Activated naive CD8-positive, alpha-beta T cell treated with anti-CD3 and anti-CD28 coated beads for 36 hours (primary cell): ENCODE results near the gene IRX3. TPM values are rescaled to one million over a fixed set of nuclear protein-coding genes. Genes with fewer than 3 reads are reported as not detected.

Experiments used
- DNase-seq: peaks from one replicate; pipeline ENCODE4 v3.0.0; 2021
- H3K27ac Mint-ChIP-seq: one replicate; pipeline ENCODE4 v1.8.0; 2022; ENCODE audit warnings: mild to moderate bottlenecking, moderate library complexity, mixed read lengths
- H3K27me3 Mint-ChIP-seq: one replicate; pipeline ENCODE4 v1.8.0; 2022; ENCODE audit warnings: mild to moderate bottlenecking, mixed read lengths
- H3K36me3 Mint-ChIP-seq: one replicate; pipeline ENCODE4 v1.8.0; 2021; ENCODE audit warnings: mild to moderate bottlenecking, mixed read lengths
- H3K4me1 Mint-ChIP-seq: one replicate; pipeline ENCODE4 v1.8.0; 2021; ENCODE audit warnings: mixed read lengths
- H3K4me3 Mint-ChIP-seq: one replicate; pipeline ENCODE4 v1.8.0; 2022; ENCODE audit warnings: mild to moderate bottlenecking, moderate library complexity, mixed read lengths
- H3K9me3 Mint-ChIP-seq: one replicate; pipeline ENCODE4 v1.8.0; 2022; ENCODE audit warnings: mixed read lengths
- total RNA-seq, 2 experiments: library from RNA; stranded (reverse); gene quantifications; one replicate each; pipeline ENCODE4 v1.2.3, GENCODE V29; 2021

The IRX3 gene
- total RNA-seq, 2 experiments from 2014 or later, result not detected

DNA sequence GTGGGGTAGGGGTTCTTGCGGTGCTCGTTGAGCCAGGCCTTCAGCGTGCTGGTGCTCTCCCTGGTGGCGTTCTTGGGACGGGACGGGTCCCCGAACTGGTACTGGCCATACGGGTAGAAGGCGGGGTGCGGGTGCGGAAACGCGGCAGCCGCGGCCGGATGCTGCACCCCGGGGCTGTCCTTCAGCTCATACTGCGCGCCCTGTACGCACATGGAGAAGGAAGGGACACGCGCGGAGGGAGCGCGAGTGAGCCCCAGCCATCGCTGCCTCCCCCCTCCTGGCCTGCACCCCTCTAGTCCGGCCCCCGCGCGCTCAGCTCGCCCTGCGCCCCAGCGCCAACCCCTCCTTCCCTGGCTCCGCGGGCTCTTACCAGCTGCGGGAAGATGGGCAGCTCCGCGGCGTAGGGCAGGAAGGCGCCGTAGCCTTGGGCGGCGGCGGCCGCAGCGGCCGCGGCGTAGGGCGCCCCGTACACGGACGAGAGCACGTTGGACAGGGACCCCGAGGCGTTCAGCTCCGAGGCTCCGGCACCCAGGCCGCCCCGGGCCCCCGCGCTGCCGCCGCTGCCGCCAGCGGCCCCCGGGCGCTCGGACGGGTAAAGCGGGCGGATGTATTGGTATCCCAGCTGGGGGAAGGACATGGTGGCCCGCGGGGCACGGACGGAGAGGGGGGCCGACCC lies 1.0 kb downstream of the IRX3 start:
- peaks cover 26% of the 10 kb centered on the region for H3K4me1 Mint-ChIP-seq
- no peaks in the 10 kb centered on the region for H3K9me3 Mint-ChIP-seq
- no peak for DNase-seq
- H3K27ac Mint-ChIP-seq, result no peak overlapping the region
- H3K36me3 Mint-ChIP-seq, result peaks cover 1% of the 10 kb centered on the region
- H3K4me3 Mint-ChIP-seq, result no peak overlapping the region
- H3K27me3 Mint-ChIP-seq, result peaks cover 87% of the 10 kb centered on the region

GRCh38 chr16:54284931-54285413 lies 1.6 kb downstream of the IRX3 start:
- Mint-ChIP-seq H3K36me3 (peaks cover 1% of the 10 kb centered on the region), H3K4me1 (peaks cover 23% of the 10 kb centered on the region), H3K4me3 (peak overlapping the region; percentile 7), H3K27me3 (peaks cover 87% of the 10 kb centered on the region), H3K27ac (no peak overlapping the region), H3K9me3 (no peaks in the 10 kb centered on the region)
- no peak for DNase-seq

GRCh38 chr16:54284319-54284930 lies 2.2 kb downstream of the IRX3 start:
- Mint-ChIP-seq H3K4me1 (peaks cover 23% of the 10 kb centered on the region), H3K36me3 (no peaks in the 10 kb centered on the region), H3K4me3 (no peak overlapping the region), H3K27me3 (peaks cover 87% of the 10 kb centered on the region), H3K27ac (no peak overlapping the region), H3K9me3 (no peaks in the 10 kb centered on the region)
- DNase-seq, result no peak

- H3K9me3 Mint-ChIP-seq, result no peaks in the 10 kb centered on the region
- H3K27me3 Mint-ChIP-seq, result peaks cover 86% of the 10 kb centered on the region
- no peak for DNase-seq
- no peak overlapping the region for H3K27ac Mint-ChIP-seq
- H3K4me3 Mint-ChIP-seq, result no peak overlapping the region
- H3K36me3 Mint-ChIP-seq, result no peaks in the 10 kb centered on the region
- H3K4me1 Mint-ChIP-seq, result peaks cover 23% of the 10 kb centered on the region
Measured at GRCh38 chr16:54283725-54284318, 2.8 kb downstream of the IRX3 start.

DNA sequence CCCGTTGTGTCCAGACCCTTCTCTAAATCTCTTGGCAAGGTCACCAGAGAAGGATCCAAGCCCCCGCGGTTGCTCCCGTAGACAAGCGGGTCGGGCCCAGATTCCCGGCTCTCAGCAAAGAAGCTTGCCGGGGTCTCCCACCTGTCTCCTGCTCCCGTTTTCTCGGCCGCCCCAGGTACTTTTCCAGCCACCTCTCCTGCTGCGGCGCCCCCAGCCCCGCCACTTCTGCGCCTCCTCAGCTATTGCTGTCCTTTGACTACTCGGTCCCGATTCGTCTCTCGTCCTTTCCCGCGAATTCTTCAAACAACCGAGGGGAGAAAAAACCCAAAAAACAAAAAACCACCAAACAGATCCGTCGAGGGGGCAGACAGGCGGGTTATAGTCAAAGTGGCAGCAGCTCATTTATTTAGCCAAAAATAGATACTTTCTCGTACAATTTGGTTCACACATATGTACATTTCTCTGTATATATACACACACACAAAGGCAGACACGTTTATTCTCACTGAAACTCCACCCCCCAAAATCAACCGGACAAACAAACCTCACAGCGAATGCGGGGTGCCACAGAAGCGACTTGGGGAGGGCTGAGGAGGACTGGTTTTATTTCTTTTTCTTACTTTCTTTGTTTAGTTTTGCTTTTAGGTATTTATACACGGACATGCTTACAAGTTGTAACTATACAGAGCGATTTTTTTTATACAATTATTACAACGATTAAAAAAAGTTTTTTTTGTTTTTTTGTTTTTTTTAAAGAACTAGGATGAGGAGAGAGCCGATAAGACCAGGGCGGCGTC lies 3.5 kb downstream of the IRX3 start:
- Mint-ChIP-seq H3K9me3 (no peaks in the 10 kb centered on the region), H3K4me1 (peaks cover 22% of the 10 kb centered on the region), H3K4me3 (no peak overlapping the region), H3K27ac (peak overlapping the region; percentile 25), H3K36me3 (no peaks in the 10 kb centered on the region), H3K27me3 (peaks cover 79% of the 10 kb centered on the region)
- no peak for DNase-seq

DNA sequence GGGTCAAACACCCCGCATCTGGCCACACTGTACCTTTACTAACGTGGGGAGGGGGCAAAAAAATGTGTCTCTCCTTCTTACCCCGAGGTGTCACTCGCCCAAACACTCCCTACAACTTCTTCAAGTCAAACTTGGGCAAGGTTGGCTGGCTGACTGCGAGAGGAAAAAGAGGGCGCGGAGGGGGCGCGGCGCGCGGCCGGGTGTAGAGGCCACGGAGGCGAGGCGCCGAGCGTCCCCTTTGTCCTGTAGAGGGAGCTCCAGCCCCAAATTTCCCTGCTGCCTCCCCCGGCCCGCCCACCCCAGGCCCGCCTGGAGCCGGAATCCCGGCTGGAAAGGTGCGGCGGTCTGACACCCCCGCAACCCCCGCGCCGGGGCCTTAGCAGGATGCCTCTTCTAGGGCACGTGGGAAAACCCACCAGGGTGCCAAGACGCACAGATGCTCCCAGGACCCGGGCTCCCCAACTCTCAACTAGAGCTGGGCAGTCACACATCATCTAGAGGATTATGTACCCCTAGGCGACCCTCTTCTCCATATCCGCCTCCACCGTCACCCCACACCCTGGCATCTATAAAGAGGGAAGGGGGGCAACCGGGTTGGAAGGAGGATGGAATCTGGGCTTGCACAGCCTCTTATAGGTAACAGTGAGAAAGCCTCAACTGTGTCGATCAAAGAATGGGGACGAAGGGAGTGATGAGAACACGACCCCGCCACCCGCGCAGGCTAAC lies 4.2 kb downstream of the IRX3 start:
- Mint-ChIP-seq H3K9me3 (no peaks in the 10 kb centered on the region), H3K4me1 (peaks cover 22% of the 10 kb centered on the region), H3K4me3 (no peak overlapping the region), H3K36me3 (no peaks in the 10 kb centered on the region), H3K27me3 (peaks cover 72% of the 10 kb centered on the region), H3K27ac (no peak overlapping the region)
- DNase-seq, result no peak

DNA sequence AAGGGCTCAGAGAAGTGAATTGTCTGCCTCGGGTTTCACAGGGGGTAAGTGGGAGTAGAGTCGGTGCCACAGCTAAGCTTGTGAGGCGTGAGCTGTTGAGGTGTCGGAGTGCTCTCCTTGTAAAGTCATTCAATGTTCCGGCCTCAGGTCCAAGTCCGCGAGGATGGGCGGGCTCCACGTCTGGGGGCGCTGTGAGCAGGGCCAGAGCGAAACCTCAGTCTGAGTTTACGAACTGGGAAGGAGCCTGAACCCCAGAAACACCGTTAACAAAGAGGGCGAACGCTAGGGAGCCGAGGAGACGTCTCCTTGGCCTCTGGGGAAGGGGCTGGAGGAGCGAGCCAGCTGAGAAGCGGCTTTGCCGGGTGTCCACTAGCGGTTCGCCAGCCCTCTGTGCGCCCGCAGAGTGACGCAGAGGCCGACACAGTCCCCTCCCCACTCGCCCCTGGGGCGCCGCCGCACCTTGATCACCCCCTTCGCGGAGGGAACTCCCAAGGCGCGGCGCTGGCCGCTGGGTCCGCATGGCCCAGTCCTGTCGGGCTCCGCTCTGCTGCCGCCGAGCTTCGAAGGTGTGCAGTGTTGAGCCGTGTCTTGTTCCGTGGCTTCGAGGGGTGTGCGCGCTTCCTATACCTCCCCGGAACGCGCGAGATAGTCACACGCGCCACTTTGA lies 4.9 kb downstream of the IRX3 start:
- H3K4me1 Mint-ChIP-seq, result peaks cover 22% of the 10 kb centered on the region
- no peak for DNase-seq
- H3K9me3 Mint-ChIP-seq, result no peaks in the 10 kb centered on the region
- peaks cover 67% of the 10 kb centered on the region for H3K27me3 Mint-ChIP-seq
- H3K4me3 Mint-ChIP-seq, result no peak overlapping the region
- no peaks in the 10 kb centered on the region for H3K36me3 Mint-ChIP-seq
- H3K27ac Mint-ChIP-seq, result no peak overlapping the region

GRCh38 chr16:54280751-54281150 lies 5.8 kb downstream of the IRX3 start:
- no peak overlapping the region for H3K27ac Mint-ChIP-seq
- H3K36me3 Mint-ChIP-seq, result no peaks in the 10 kb centered on the region
- no peak for DNase-seq
- no peaks in the 10 kb centered on the region for H3K9me3 Mint-ChIP-seq
- peaks cover 61% of the 10 kb centered on the region for H3K27me3 Mint-ChIP-seq
- H3K4me3 Mint-ChIP-seq, result no peak overlapping the region
- H3K4me1 Mint-ChIP-seq, result peaks cover 18% of the 10 kb centered on the region

DNA sequence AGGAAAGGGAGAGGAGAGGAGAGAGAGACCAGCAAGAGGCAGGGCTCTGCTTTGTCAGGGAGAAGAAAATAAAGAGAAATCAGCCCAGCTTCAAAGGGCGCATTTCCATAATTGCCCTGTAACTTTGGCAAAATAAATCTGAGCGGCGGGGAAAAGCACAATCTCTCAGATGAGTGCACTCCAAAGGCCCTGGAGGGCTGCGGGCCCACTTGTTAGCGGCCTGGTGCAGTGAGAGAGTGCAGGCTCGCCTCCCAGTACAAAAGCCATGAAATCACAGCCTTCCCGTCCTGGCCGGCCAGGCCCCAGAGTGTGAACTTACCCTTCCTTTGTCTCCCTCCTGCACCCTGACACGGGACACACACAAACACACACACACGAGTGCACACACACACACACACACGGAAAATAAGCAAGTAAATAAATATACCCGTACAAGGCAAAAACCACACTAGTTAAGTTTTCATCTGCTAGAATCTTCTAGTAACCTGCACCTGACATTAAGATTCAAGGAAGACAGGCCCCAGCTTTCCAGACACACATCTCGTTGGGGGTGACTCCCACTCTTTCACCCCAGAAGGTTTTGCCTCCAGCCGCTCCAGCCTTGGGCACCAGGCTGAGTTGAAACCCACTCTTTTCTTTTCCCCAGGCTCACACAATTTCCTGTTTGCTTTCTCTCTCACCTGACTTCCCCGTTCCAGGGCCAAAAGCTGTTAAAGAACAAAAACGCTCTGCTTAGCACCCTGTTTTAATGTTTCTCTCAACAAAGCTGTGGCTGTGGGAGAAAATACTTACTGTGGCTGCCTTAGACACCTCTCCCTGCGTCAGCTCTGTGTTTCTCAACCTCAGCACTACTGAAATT lies 8.5 kb downstream of the IRX3 start:
- no peaks in the 10 kb centered on the region for H3K9me3 Mint-ChIP-seq
- peaks cover 10% of the 10 kb centered on the region for H3K4me1 Mint-ChIP-seq
- DNase-seq, result no peak
- H3K27ac Mint-ChIP-seq, result no peak overlapping the region
- no peak overlapping the region for H3K4me3 Mint-ChIP-seq
- no peaks in the 10 kb centered on the region for H3K36me3 Mint-ChIP-seq
- peaks cover 43% of the 10 kb centered on the region for H3K27me3 Mint-ChIP-seq

DNA sequence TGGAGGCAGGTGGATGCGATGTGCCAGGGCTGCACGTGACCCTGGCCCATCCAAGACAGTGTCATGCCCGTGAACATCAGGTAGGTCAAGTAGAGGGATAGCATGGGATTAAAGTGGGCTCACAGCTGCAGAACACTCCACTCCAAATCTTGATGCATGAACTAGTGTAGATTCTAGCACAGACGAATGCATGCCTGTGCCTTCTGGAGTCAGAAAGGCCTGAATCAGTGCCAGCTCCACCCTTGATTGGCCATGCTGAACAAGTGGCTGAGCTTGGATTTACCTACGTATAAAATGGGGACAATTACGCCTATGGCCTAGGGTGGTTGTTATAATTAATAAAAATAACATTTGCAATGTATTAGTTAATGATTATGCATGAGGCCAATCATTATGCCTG lies 10.6 kb downstream of the IRX3 start:
- DNase-seq, result no peak
- H3K36me3 Mint-ChIP-seq, result no peaks in the 10 kb centered on the region
- no peak overlapping the region for H3K27ac Mint-ChIP-seq
- H3K4me1 Mint-ChIP-seq, result peaks cover 6% of the 10 kb centered on the region
- no peak overlapping the region for H3K4me3 Mint-ChIP-seq
- peaks cover 24% of the 10 kb centered on the region for H3K27me3 Mint-ChIP-seq
- no peaks in the 10 kb centered on the region for H3K9me3 Mint-ChIP-seq

DNA sequence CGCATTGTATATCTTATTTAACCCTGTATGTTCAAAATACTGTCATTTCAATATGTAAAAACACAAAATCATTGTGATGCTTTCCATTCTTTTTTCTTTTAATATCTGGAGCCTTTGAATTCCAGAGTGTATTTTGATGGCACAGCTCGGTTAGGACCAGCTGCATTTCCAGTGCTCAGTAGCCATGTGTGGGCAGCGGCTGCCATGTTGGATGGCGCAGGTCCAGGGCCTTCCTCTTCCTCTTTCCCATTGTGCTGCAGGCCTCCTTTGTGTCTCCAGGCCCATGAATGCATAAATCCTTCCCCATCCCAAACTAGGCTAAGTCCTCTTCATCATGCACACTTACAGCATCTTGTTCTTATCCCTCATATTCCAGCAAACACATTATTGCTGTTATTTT lies 13.0 kb downstream of the IRX3 start:
- Mint-ChIP-seq H3K36me3 (no peaks in the 10 kb centered on the region), H3K4me1 (peaks cover 2% of the 10 kb centered on the region), H3K4me3 (no peak overlapping the region), H3K27me3 (peaks cover 15% of the 10 kb centered on the region), H3K27ac (no peak overlapping the region), H3K9me3 (no peaks in the 10 kb centered on the region)
- no peak for DNase-seq

- H3K36me3 Mint-ChIP-seq, result no peaks in the 10 kb centered on the region
- H3K9me3 Mint-ChIP-seq, result no peaks in the 10 kb centered on the region
- H3K27me3 Mint-ChIP-seq, result peaks cover 15% of the 10 kb centered on the region
- no peak for DNase-seq
- no peak overlapping the region for H3K4me3 Mint-ChIP-seq
- H3K27ac Mint-ChIP-seq, result no peak overlapping the region
- no peaks in the 10 kb centered on the region for H3K4me1 Mint-ChIP-seq
Measured at GRCh38 chr16:54270711-54271110, 15.9 kb downstream of the IRX3 start.

GRCh38 chr16:54269461-54269860 lies 17.1 kb downstream of the IRX3 start:
- H3K27me3 Mint-ChIP-seq, result peaks cover 24% of the 10 kb centered on the region
- H3K36me3 Mint-ChIP-seq, result no peaks in the 10 kb centered on the region
- no peak for DNase-seq
- H3K27ac Mint-ChIP-seq, result no peak overlapping the region
- H3K9me3 Mint-ChIP-seq, result no peaks in the 10 kb centered on the region
- no peaks in the 10 kb centered on the region for H3K4me1 Mint-ChIP-seq
- no peak overlapping the region for H3K4me3 Mint-ChIP-seq
